ENCODE data around the gene LRRC8C. TPM values are rescaled to one million over a fixed set of nuclear protein-coding genes. Genes with fewer than 3 reads are reported as not detected.
A peak's percentile ranks its signal among the peaks of the same experiment; 100 is the strongest.
"Not testable (repeated sequence)": the region's sequence is repeated elsewhere in the genome, so short reads cannot be mapped to it uniquely, and the experiment has no call there.

Gene LRRC8C
- 1.2 and 1.3 TPM in 2 replicates for total RNA-seq (2014; rRNA removed; shearing (Covaris generic))

DNA sequence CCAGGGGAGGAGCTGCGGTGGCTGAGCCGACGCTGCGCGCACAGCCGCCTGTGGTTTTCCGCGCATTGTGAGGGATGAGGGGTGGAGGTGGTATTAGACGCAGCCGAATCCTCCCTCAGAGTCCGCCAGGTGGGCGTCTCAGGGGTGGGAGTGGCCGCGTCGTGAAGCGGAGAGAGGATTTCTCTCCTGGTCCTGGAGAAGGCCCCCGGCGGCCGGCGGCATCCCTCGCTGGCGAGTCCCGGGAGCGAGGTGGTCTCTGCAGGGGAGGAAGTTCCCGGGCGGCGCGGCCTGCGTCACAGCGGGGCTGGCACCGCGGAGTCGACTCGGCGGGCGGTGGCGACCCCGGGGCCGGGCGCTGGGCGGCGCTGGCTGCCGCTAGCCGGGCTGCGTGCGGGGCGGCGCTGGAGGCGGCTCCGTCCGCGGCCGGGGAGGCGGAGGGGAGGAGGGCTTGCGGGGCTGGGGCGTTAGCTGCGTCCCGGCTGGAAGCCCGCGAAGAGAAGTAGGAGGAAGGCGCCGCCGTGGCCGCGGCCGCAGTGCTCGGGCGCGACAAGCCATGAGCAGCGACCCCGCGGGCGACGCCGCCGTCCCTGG, at the start of gene LRRC8C:
LRRC8C (plus strand) TSS at position 464 of the 591 bp plus-strand sequence. CDS start 53,354 bp downstream, outside the sequence.
- H3K36me3 ChIP-seq (replicated peaks; ENCODE audit: control insufficient read depth, insufficient read depth, low read length), result no peaks in the 10 kb centered on the region
- peak; percentile 90 for DNase-seq
- H3K27me3 ChIP-seq (ENCODE audit: control insufficient read depth, insufficient read depth, low read length), result peaks cover 43% of the 10 kb centered on the region
- H3K4me3 ChIP-seq (ENCODE audit: insufficient read depth, low read depth, low read length), result peak within 1 kb of the TSS; percentile 80

DNA sequence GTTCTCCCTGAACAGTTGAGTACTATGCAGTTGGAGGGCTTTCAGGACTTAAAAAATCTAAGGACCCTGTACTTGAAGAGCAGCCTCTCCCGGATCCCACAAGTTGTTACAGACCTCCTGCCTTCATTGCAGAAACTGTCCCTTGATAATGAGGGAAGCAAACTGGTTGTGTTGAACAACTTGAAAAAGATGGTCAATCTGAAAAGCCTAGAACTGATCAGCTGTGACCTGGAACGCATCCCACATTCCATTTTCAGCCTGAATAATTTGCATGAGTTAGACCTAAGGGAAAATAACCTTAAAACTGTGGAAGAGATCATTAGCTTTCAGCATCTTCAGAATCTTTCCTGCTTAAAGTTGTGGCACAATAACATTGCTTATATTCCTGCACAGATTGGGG, 48.7 kb upstream of the LRRC8C start:
- Histone ChIP-seq H3K27me3 (ENCODE audit: control insufficient read depth, insufficient read depth, low read length) (no peaks in the 10 kb centered on the region), H3K4me3 (ENCODE audit: insufficient read depth, low read depth, low read length) (no peak overlapping the region), H3K36me3 (replicated peaks; ENCODE audit: control insufficient read depth, insufficient read depth, low read length) (peaks cover 4% of the 10 kb centered on the region; the same call in 1 of the 2 replicates)
- no peak for DNase-seq

DNA sequence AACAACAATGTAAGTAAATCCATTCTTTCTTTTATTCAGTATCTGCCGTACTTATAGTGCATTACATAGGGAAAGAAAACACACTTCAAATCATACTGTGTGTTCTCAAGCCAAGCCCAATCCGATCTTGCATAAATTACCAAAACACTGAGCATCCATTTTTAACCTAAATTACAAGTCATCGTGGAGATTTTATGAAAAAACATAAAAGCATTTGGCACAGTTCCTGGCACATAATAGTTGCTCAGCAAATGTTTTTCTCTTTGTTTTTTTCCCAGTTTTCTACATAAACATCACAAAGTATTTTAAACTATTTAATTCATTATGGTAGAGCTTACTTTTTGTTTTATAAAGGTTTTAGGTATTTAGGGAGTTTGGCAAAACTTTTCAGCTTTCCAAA, 48.1 kb upstream of the LRRC8C start:
- peaks cover 2% of the 10 kb centered on the region; the same call in 1 of the 2 replicates for H3K36me3 ChIP-seq (replicated peaks; ENCODE audit: control insufficient read depth, insufficient read depth, low read length)
- no peak for DNase-seq
- H3K27me3 ChIP-seq (ENCODE audit: control insufficient read depth, insufficient read depth, low read length), result no peaks in the 10 kb centered on the region
- no peak overlapping the region for H3K4me3 ChIP-seq (ENCODE audit: insufficient read depth, low read depth, low read length)

DNA sequence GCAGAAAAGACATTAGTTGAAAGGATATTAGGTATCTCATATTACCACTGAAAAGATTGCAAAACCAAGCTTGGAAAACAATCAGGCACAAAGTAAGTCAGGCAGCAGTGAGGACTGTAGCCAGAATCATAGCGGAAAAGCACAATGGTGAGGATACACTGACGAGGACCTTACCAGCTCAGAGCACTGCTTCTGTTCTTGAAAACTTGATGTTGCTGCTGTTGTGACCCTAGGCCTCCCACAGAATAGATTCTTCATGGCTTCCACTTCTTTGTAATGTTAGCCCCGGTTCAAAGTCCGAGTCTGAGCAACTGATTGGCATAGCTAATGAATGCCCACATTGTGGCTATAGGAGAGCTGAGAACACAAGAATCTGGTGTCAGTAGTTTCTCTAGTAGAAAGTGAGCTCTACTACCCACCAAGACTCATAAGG, 45.2 kb upstream of the LRRC8C start:
- no peak overlapping the region for H3K4me3 ChIP-seq (ENCODE audit: insufficient read depth, low read depth, low read length)
- H3K27me3 ChIP-seq (ENCODE audit: control insufficient read depth, insufficient read depth, low read length), result no peaks in the 10 kb centered on the region
- no peaks in the 10 kb centered on the region; the same call in 1 of the 2 replicates for H3K36me3 ChIP-seq (replicated peaks; ENCODE audit: control insufficient read depth, insufficient read depth, low read length)
- DNase-seq, result no peak

- no peaks in the 10 kb centered on the region for H3K36me3 ChIP-seq (replicated peaks; ENCODE audit: control insufficient read depth, insufficient read depth, low read length)
- DNase-seq, result no peak
Observed at GRCh38 chr1:89588480-89588879, 44.4 kb upstream of the LRRC8C start.

DNA sequence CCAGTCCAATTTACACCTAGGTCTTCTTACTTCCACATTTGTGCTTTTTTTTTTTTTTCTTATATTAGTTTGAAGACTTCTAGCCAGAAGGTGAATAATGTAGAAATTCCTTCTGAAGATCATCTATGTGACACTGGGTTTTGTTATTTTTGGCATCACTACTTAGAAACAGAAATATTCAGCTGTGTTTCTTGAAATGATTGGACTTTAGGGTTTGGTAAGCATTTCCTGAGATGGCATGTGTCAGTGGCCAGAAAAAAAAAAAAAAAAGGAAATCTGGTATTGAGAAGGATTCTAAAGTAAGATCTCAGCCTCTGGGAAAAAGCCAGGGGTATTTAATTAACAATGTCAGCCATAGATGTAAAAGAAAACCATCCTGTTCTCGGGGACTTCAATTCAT, 43.4 kb upstream of the LRRC8C start:
- Histone ChIP-seq H3K36me3 (replicated peaks; ENCODE audit: control insufficient read depth, insufficient read depth, low read length) (no peaks in the 10 kb centered on the region), H3K27me3 (ENCODE audit: control insufficient read depth, insufficient read depth, low read length) (no peaks in the 10 kb centered on the region), H3K4me3 (ENCODE audit: insufficient read depth, low read depth, low read length) (no peak overlapping the region)
- no peak for DNase-seq

More at GRCh38 chr1:89588480-89588879, 44.4 kb upstream of the LRRC8C start:
- H3K27me3 ChIP-seq (ENCODE audit: control insufficient read depth, insufficient read depth, low read length), result no peaks in the 10 kb centered on the region
- H3K4me3 ChIP-seq (ENCODE audit: insufficient read depth, low read depth, low read length), result no peak overlapping the region

GRCh38 chr1:89590341-89591080, 42.4 kb upstream of the LRRC8C start:
- no peak for DNase-seq
- H3K36me3 ChIP-seq (replicated peaks; ENCODE audit: control insufficient read depth, insufficient read depth, low read length), result no peaks in the 10 kb centered on the region
- H3K4me3 ChIP-seq (ENCODE audit: insufficient read depth, low read depth, low read length), result no peak overlapping the region
- H3K27me3 ChIP-seq (ENCODE audit: control insufficient read depth, insufficient read depth, low read length), result no peaks in the 10 kb centered on the region

- H3K4me3 ChIP-seq (ENCODE audit: insufficient read depth, low read depth, low read length); H3K36me3 ChIP-seq (replicated peaks; ENCODE audit: control insufficient read depth, insufficient read depth, low read length); H3K27me3 ChIP-seq (ENCODE audit: control insufficient read depth, insufficient read depth, low read length); DNase-seq: not testable (repeated sequence)
Observed at GRCh38 chr1:89592861-89593302, 40.0 kb upstream of the LRRC8C start.

GRCh38 chr1:89594096-89594740, 38.7 kb upstream of the LRRC8C start:
- Histone ChIP-seq H3K4me3 (ENCODE audit: insufficient read depth, low read depth, low read length) (no peak overlapping the region), H3K27me3 (ENCODE audit: control insufficient read depth, insufficient read depth, low read length) (no peaks in the 10 kb centered on the region), H3K36me3 (replicated peaks; ENCODE audit: control insufficient read depth, insufficient read depth, low read length) (no peaks in the 10 kb centered on the region)
- DNase-seq, result no peak

DNA sequence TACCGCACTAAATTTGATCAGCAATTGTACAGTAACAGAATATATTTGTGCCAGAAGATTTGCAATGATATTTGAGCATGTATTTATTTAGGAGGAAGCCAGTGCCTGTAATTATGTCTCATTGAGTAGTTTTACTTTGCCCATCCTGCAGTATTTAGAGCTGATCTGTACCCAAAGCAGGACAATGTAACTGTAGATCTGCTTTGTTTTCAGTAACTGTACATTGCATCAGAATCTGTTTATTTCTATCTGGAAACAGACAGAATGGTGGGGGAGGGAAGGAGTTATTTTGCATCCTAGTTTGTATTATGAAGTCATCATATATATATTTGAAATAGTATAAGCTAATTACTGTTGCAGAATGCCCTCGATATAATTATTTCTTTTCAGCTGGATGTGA, 36.2 kb upstream of the LRRC8C start:
- Histone ChIP-seq H3K4me3 (ENCODE audit: insufficient read depth, low read depth, low read length) (no peak overlapping the region), H3K27me3 (ENCODE audit: control insufficient read depth, insufficient read depth, low read length) (no peaks in the 10 kb centered on the region), H3K36me3 (replicated peaks; ENCODE audit: control insufficient read depth, insufficient read depth, low read length) (no peaks in the 10 kb centered on the region)
- DNase-seq, result no peak

- no peaks in the 10 kb centered on the region for H3K27me3 ChIP-seq (ENCODE audit: control insufficient read depth, insufficient read depth, low read length)
- peak; percentile 29 for DNase-seq
- no peak overlapping the region for H3K4me3 ChIP-seq (ENCODE audit: insufficient read depth, low read depth, low read length)
- H3K36me3 ChIP-seq (replicated peaks; ENCODE audit: control insufficient read depth, insufficient read depth, low read length), result no peaks in the 10 kb centered on the region
Observed at GRCh38 chr1:89598450-89599331, 34.2 kb upstream of the LRRC8C start.

- H3K27me3 ChIP-seq (ENCODE audit: control insufficient read depth, insufficient read depth, low read length), result no peaks in the 10 kb centered on the region
- no peak for DNase-seq
- no peak overlapping the region for H3K4me3 ChIP-seq (ENCODE audit: insufficient read depth, low read depth, low read length)
- no peaks in the 10 kb centered on the region for H3K36me3 ChIP-seq (replicated peaks; ENCODE audit: control insufficient read depth, insufficient read depth, low read length)
Observed at GRCh38 chr1:89599332-89599630, 33.6 kb upstream of the LRRC8C start.

GRCh38 chr1:89600451-89601224, 32.3 kb upstream of the LRRC8C start:
- H3K4me3 ChIP-seq (ENCODE audit: insufficient read depth, low read depth, low read length), result no peak overlapping the region
- no peaks in the 10 kb centered on the region for H3K36me3 ChIP-seq (replicated peaks; ENCODE audit: control insufficient read depth, insufficient read depth, low read length)
- DNase-seq, result no peak
- H3K27me3 ChIP-seq (ENCODE audit: control insufficient read depth, insufficient read depth, low read length), result no peaks in the 10 kb centered on the region
